WTC11 (cell line): Measurements from ENCODE around the gene CNTLN. TPM values are rescaled to one million over a fixed set of nuclear protein-coding genes. Genes with fewer than 3 reads are reported as not detected.

Experiments
- ATAC-seq: fragments of 200-7000 bp; cut with Tn5 transposase; 2 replicates; pipeline ENCODE4 v1.10.0; 2021; ENCODE audit warnings: mild to moderate bottlenecking, moderate library complexity
- CTCF ChIA-PET: fragments of 300-600 bp; sonication (Branson Sonifier 250); formaldehyde crosslinking; loops from one replicate; lab custom pipeline; 2021; ENCODE audit warnings: antibody characterized with exemption; lab: Charles Lee
- POLR2A ChIA-PET: fragments of 350-600 bp; sonication (Branson Sonifier 250); formaldehyde crosslinking; loops from one replicate; lab custom pipeline; 2021; ENCODE audit warnings: antibody characterized with exemption; lab: Charles Lee
- DNase-seq: peaks from one replicate; pipeline ENCODE4 v3.0.0; 2021; ENCODE audit warnings: low spot score
- H3K27ac Mint-ChIP-seq: 2 replicates; pipeline ENCODE4 v1.8.0; 2021; ENCODE audit warnings: mixed read lengths
- H3K27me3 Mint-ChIP-seq: 2 replicates; pipeline ENCODE4 v1.8.0; 2021; ENCODE audit warnings: low read depth, mild to moderate bottlenecking, moderate library complexity, mixed read lengths
- H3K36me3 Mint-ChIP-seq: 2 replicates; pipeline ENCODE4 v1.8.0; 2021; ENCODE audit warnings: mixed read lengths
- H3K4me1 Mint-ChIP-seq: 2 replicates; pipeline ENCODE4 v1.8.0; 2022; ENCODE audit warnings: mixed read lengths
- H3K4me3 Mint-ChIP-seq: 2 replicates; pipeline ENCODE4 v1.8.0; 2021; ENCODE audit warnings: mild to moderate bottlenecking, moderate library complexity, mixed read lengths
- H3K9me3 Mint-ChIP-seq: 2 replicates; pipeline ENCODE4 v1.8.0; 2021; ENCODE audit warnings: mixed read lengths
- AFF4 ChIP-seq: sonication (generic); formaldehyde crosslinking; IDR thresholded peaks from 2 replicates; pipeline ENCODE4 v1.8.1; 2023; ENCODE audit warnings: mild to moderate bottlenecking, missing genetic modification reagents, borderline replicate concordance
- CTCF ChIP-seq: fragments of 200-600 bp; IDR thresholded peaks from 2 replicates; pipeline ENCODE4 v1.8.0; 2022; ENCODE audit warnings: antibody characterized with exemption
- ERG ChIP-seq: fragments of 250-450 bp; sonication (Bioruptor Pico); IDR thresholded peaks from 2 replicates; pipeline ENCODE4 v1.8.0; 2021; ENCODE audit warnings: mild to moderate bottlenecking
- FOXK1 ChIP-seq: sonication (generic); formaldehyde crosslinking; IDR thresholded peaks from 2 replicates; pipeline ENCODE4 v1.8.0; 2022; ENCODE audit warnings: mild to moderate bottlenecking, moderate library complexity, missing genetic modification reagents
- JAZF1 ChIP-seq: fragments of 250-450 bp; sonication (Bioruptor Pico); IDR thresholded peaks from 2 replicates; pipeline ENCODE4 v1.9.0; 2021; ENCODE audit warnings: moderate library complexity, mild to moderate bottlenecking, inconsistent platforms
- KAT7 ChIP-seq: sonication (generic); formaldehyde crosslinking; IDR thresholded peaks from 2 replicates; pipeline ENCODE4 v1.8.1; 2023; ENCODE audit warnings: missing genetic modification reagents, mild to moderate bottlenecking, borderline replicate concordance
- MAX ChIP-seq: sonication (generic); formaldehyde crosslinking; IDR thresholded peaks from 2 replicates; pipeline ENCODE4 v1.8.0; 2022; ENCODE audit warnings: mild to moderate bottlenecking, missing genetic modification reagents
- NFE2L1 ChIP-seq: sonication (generic); formaldehyde crosslinking; IDR thresholded peaks from 2 replicates; pipeline ENCODE4 v1.8.1; 2023; ENCODE audit warnings: missing genetic modification reagents
- SOX15 ChIP-seq: fragments of 250-450 bp; sonication (Bioruptor Pico); IDR thresholded peaks from 2 replicates; pipeline ENCODE4 v1.9.0; 2021; ENCODE audit warnings: mild to moderate bottlenecking
- SP1 ChIP-seq: sonication (generic); formaldehyde crosslinking; conservative IDR thresholded peaks from 2 replicates; pipeline ENCODE4 v1.8.1; 2022; ENCODE audit warnings: missing genetic modification reagents
- USF1 ChIP-seq: sonication (generic); formaldehyde crosslinking; IDR thresholded peaks from 2 replicates; pipeline ENCODE4 v1.8.0; 2022; ENCODE audit warnings: mild to moderate bottlenecking, missing genetic modification reagents
- ZMAT4 ChIP-seq: fragments of 250-450 bp; sonication (Bioruptor Pico); IDR thresholded peaks from 2 replicates; pipeline ENCODE4 v1.9.0; 2021; ENCODE audit warnings: mild to moderate bottlenecking
- ZSCAN18 ChIP-seq: fragments of 250-450 bp; sonication (Bioruptor Pico); IDR thresholded peaks from 2 replicates; pipeline ENCODE4 v2.1.2; 2022; ENCODE audit warnings: mild to moderate bottlenecking, moderate library complexity
- total RNA-seq: library from RNA; stranded (reverse); gene quantifications from 3 replicates; pipeline ENCODE4 v1.2.3, GENCODE V29; 2021
- TF ChIP-seq, protein P1 (sequence below): sonication (generic); formaldehyde crosslinking; IDR thresholded peaks from 2 replicates; pipeline ENCODE4 v1.8.1; 2023; ENCODE audit warnings: mild to moderate bottlenecking, missing genetic modification reagents, moderate library complexity

The CNTLN gene
- total RNA-seq, 1 experiment from 2014 or later: 13.4 TPM

GRCh38 chr9:17090041-17090440 is 44.8 kb upstream of the CNTLN start (continued):
- TF ChIP-seq, protein P1, sequence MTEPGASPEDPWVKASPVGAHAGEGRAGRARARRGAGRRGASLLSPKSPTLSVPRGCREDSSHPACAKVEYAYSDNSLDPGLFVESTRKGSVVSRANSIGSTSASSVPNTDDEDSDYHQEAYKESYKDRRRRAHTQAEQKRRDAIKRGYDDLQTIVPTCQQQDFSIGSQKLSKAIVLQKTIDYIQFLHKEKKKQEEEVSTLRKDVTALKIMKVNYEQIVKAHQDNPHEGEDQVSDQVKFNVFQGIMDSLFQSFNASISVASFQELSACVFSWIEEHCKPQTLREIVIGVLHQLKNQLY (CRISPR knock-in tag): no peak
- TF ChIP-seq ZMAT4 (CRISPR knock-in tag) (no peak), NFE2L1 (CRISPR knock-in tag) (no peak)

GRCh38 chr9:17116400-17116837 is 18.4 kb upstream of the CNTLN start:
- H3K36me3 Mint-ChIP-seq: no peaks in the 10 kb centered on the region
- ATAC-seq (no peak), DNase-seq (no peak)
- no peak overlapping the region for H3K27ac Mint-ChIP-seq
- TF ChIP-seq CTCF (peak; percentile 27; the same call in 1 of the 2 replicates), USF1 (no peak)
- H3K4me3 Mint-ChIP-seq: no peak overlapping the region
- ChIA-PET CTCF (interaction anchor here (0.6 to 2.8 kb wide), 8 partner anchors 10 to 404 kb away, joined by 3 to 23 read pairs (median 5); partner anchors contain the start of gene CNTLN), POLR2A (no interaction called here)
- H3K9me3 Mint-ChIP-seq: peaks cover 2% of the 10 kb centered on the region; the same call in 1 of the 2 replicates
- no peaks in the 10 kb centered on the region for H3K27me3 Mint-ChIP-seq
- H3K4me1 Mint-ChIP-seq: peaks cover 14% of the 10 kb centered on the region

GRCh38 chr9:17117372-17117771 is 17.5 kb upstream of the CNTLN start:
- Mint-ChIP-seq H3K9me3 (no peaks in the 10 kb centered on the region), H3K4me1 (peaks cover 21% of the 10 kb centered on the region), H3K27ac (no peak overlapping the region), H3K27me3 (no peaks in the 10 kb centered on the region)
- CTCF ChIA-PET: interaction anchor here (0.7 to 2.8 kb wide), 7 partner anchors 18 to 963 kb away, joined by 3 to 23 read pairs (median 3); partner anchors contain the start of gene CNTLN
- no peak for DNase-seq
- TF ChIP-seq AFF4 (CRISPR knock-in tag) (no peak), FOXK1 (CRISPR knock-in tag) (no peak)
- TF ChIP-seq, all 79 proteins: peak for 0
- Mint-ChIP-seq H3K36me3 (no peaks in the 10 kb centered on the region), H3K4me3 (no peak overlapping the region)
- POLR2A ChIA-PET: no interaction called here
- no peak for ATAC-seq

GRCh38 chr9:17120203-17120602 is 14.6 kb upstream of the CNTLN start:
- H3K9me3 Mint-ChIP-seq: no peaks in the 10 kb centered on the region
- peaks cover 3% of the 10 kb centered on the region for H3K27me3 Mint-ChIP-seq
- no peak overlapping the region for H3K27ac Mint-ChIP-seq
- H3K4me3 Mint-ChIP-seq: no peak overlapping the region
- ChIA-PET POLR2A (no interaction called here), CTCF (no interaction called here)
- peaks cover 21% of the 10 kb centered on the region for H3K4me1 Mint-ChIP-seq
- ATAC-seq (no peak), DNase-seq (no peak)
- H3K36me3 Mint-ChIP-seq: no peaks in the 10 kb centered on the region
- TF ChIP-seq ERG (CRISPR knock-in tag) (no peak), AFF4 (CRISPR knock-in tag) (no peak), SP1 (no peak), MAX (no peak), SOX15 (CRISPR knock-in tag) (no peak), ZSCAN18 (no peak), KAT7 (no peak), NFE2L1 (CRISPR knock-in tag) (no peak), JAZF1 (CRISPR knock-in tag) (no peak)
